Activated CD4-positive, alpha-beta memory T cell treated with anti-CD3 and anti-CD28 coated beads for 36 hours (primary cell): ENCODE data around the gene IRF2BPL. TPM values are rescaled to one million over a fixed set of nuclear protein-coding genes. Genes with fewer than 3 reads are reported as not detected.

Experiments used
- CTCF ChIA-PET: fragments of 350-600 bp; sonication (Branson Sonifier 250); formaldehyde crosslinking; loops from one replicate; lab custom pipeline; 2021; ENCODE audit warnings: antibody characterized with exemption, inconsistent platforms; lab: Charles Lee
- POLR2A ChIA-PET: fragments of 350-600 bp; sonication (Branson Sonifier 250); formaldehyde crosslinking; loops from one replicate; lab custom pipeline; 2021; ENCODE audit warnings: antibody characterized with exemption; lab: Charles Lee
- DNase-seq: peaks from one replicate; pipeline ENCODE4 v3.0.0-alpha.2; 2020
- H3K27ac Mint-ChIP-seq: one replicate; pipeline ENCODE4 v1.8.0; 2021; ENCODE audit warnings: mixed read lengths
- H3K27me3 Mint-ChIP-seq: one replicate; pipeline ENCODE4 v1.8.0; 2021; ENCODE audit warnings: mixed read lengths
- H3K36me3 Mint-ChIP-seq: one replicate; pipeline ENCODE4 v1.8.0; 2021; ENCODE audit warnings: mixed read lengths
- H3K4me1 Mint-ChIP-seq: one replicate; pipeline ENCODE4 v1.8.0; 2021; ENCODE audit warnings: low read depth, mixed read lengths
- H3K4me3 Mint-ChIP-seq: one replicate; pipeline ENCODE4 v1.8.0; 2021; ENCODE audit warnings: mild to moderate bottlenecking, mixed read lengths
- H3K9me3 Mint-ChIP-seq: one replicate; pipeline ENCODE4 v1.8.0; 2021; ENCODE audit warnings: mixed read lengths
- intact Hi-C: fragments of 100-400 bp; cut with micrococcal nuclease; formaldehyde crosslinking; loops from one replicate; pipeline ENCODE4 v1.15.1; 2023
- total RNA-seq, 2 experiments: library from RNA; stranded (reverse); gene quantifications; one replicate each; pipeline ENCODE4 v1.2.3, GENCODE V29; 2021

IRF2BPL gene
- total RNA-seq, 2 experiments from 2014 or later: 38.5 to 41.1 TPM

GRCh38 chr14:76996563-76997146, 31.9 kb downstream of the IRF2BPL start:
- no peaks in the 10 kb centered on the region for H3K36me3 Mint-ChIP-seq
- ChIA-PET CTCF (interaction anchor here (0.8 kb wide), 1 partner anchor 74 kb away, joined by 3 read pairs; no protein-coding TSS in a partner anchor), POLR2A (no interaction called here)
- no peaks in the 10 kb centered on the region for H3K27me3 Mint-ChIP-seq
- no peaks in the 10 kb centered on the region for H3K9me3 Mint-ChIP-seq
- H3K4me1 Mint-ChIP-seq: peaks cover 19% of the 10 kb centered on the region
- no peak overlapping the region for H3K27ac Mint-ChIP-seq
- H3K4me3 Mint-ChIP-seq: no peak overlapping the region
- no peak for DNase-seq
- intact Hi-C loops: no loop called here

- peak; percentile 63 for DNase-seq
- POLR2A ChIA-PET: no interaction called here
Observed at GRCh38 chr14:76995279-76996035, 33.1 kb downstream of the IRF2BPL start.

DNA sequence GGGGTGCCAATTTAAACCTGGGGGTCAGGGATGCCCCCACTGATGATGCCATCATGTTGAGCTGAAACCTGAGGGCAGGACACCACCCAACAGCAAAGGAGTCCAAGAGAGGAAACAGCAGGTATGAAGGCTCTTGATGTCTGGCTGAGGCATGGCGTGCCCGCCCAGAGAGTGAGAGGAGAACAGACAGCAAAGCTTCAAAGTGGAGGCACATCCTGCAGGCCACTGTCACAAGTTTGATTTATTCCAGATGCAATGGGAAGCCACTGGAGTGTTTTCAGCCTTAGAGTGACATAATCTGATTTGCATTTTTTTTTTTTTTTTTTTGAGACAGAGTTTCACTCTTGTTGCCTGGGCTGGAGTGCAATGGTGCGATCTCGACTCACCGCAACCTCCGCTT, 34.8 kb downstream of the IRF2BPL start:
- ChIA-PET CTCF (no interaction called here), POLR2A (no interaction called here)
- H3K4me1 Mint-ChIP-seq: peaks cover 19% of the 10 kb centered on the region
- H3K4me3 Mint-ChIP-seq: no peak overlapping the region
- DNase-seq: no peak
- no peaks in the 10 kb centered on the region for H3K27me3 Mint-ChIP-seq
- intact Hi-C loops: no loop called here
- H3K36me3 Mint-ChIP-seq: no peaks in the 10 kb centered on the region
- H3K9me3 Mint-ChIP-seq: no peaks in the 10 kb centered on the region
- no peak overlapping the region for H3K27ac Mint-ChIP-seq

More at GRCh38 chr14:76995279-76996035, 33.1 kb downstream of the IRF2BPL start:
- Mint-ChIP-seq H3K4me1 (peaks cover 19% of the 10 kb centered on the region), H3K27me3 (no peaks in the 10 kb centered on the region), H3K27ac (no peak overlapping the region), H3K9me3 (no peaks in the 10 kb centered on the region), H3K4me3 (no peak overlapping the region), H3K36me3 (no peaks in the 10 kb centered on the region)
- intact Hi-C loops: no loop called here
- CTCF ChIA-PET: interaction anchor here (1.0 kb wide), 1 partner anchor 83 kb away, joined by 5 read pairs; no protein-coding TSS in a partner anchor

GRCh38 chr14:76990084-76990483, 38.4 kb downstream of the IRF2BPL start:
- no peaks in the 10 kb centered on the region for H3K27me3 Mint-ChIP-seq
- POLR2A ChIA-PET: no interaction called here
- CTCF ChIA-PET: no interaction called here
- no peaks in the 10 kb centered on the region for H3K9me3 Mint-ChIP-seq
- H3K4me1 Mint-ChIP-seq: peaks cover 20% of the 10 kb centered on the region
- no peak overlapping the region for H3K4me3 Mint-ChIP-seq
- DNase-seq: no peak
- H3K27ac Mint-ChIP-seq: no peak overlapping the region
- intact Hi-C loops: no loop called here
- H3K36me3 Mint-ChIP-seq: no peaks in the 10 kb centered on the region

DNA sequence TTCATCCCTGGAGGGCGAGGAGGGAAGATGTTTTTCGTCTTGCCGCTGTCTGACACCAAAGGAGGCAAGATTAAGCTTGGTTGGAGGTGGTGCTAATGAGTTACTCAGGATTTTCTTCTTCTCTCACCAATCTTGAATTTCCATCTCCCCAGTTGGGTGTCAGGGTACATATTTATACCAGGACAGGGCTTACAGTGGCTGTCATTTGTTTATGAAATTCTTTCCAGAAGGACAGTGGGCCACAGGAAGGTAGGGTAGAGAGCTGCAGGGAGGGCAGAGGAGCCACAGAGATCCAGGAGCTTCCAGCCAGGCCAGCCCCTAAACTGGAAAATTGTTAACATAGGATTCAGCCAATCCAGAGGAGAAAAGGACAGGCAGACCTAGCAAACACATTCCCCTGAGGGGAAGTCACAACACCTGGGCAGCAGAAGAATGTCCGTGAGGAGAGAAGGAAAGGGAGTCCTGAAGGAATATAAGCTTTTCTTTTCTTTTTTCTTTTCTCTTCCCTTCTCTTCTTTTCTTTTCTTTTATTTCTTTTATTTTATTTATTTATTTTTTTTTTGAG, 40.5 kb downstream of the IRF2BPL start:
- H3K4me3 Mint-ChIP-seq: no peak overlapping the region
- ChIA-PET CTCF (interaction anchor here (0.7 to 1.3 kb wide), 4 partner anchors 10 to 83 kb away, joined by 3 read pairs; no protein-coding TSS in a partner anchor), POLR2A (no interaction called here)
- H3K4me1 Mint-ChIP-seq: peaks cover 12% of the 10 kb centered on the region
- H3K36me3 Mint-ChIP-seq: no peaks in the 10 kb centered on the region
- DNase-seq: no peak
- H3K27ac Mint-ChIP-seq: no peak overlapping the region
- intact Hi-C loops: no loop called here
- no peaks in the 10 kb centered on the region for H3K9me3 Mint-ChIP-seq
- no peaks in the 10 kb centered on the region for H3K27me3 Mint-ChIP-seq

- H3K27ac Mint-ChIP-seq: no peak overlapping the region
- ChIA-PET POLR2A (no interaction called here), CTCF (interaction anchor here (0.8 to 1.3 kb wide), 2 partner anchors 73 to 85 kb away, joined by 3 to 4 read pairs; no protein-coding TSS in a partner anchor)
- H3K4me3 Mint-ChIP-seq: no peak overlapping the region
- peaks cover 12% of the 10 kb centered on the region for H3K4me1 Mint-ChIP-seq
- DNase-seq: no peak
- intact Hi-C loops: no loop called here
- H3K36me3 Mint-ChIP-seq: peaks cover 3% of the 10 kb centered on the region
- H3K27me3 Mint-ChIP-seq: no peaks in the 10 kb centered on the region
- H3K9me3 Mint-ChIP-seq: peaks cover 8% of the 10 kb centered on the region
Observed at GRCh38 chr14:76986231-76986565, 42.3 kb downstream of the IRF2BPL start.

GRCh38 chr14:76985540-76986230, 42.8 kb downstream of the IRF2BPL start:
- H3K36me3 Mint-ChIP-seq: peaks cover 3% of the 10 kb centered on the region
- H3K27ac Mint-ChIP-seq: no peak overlapping the region
- no peak overlapping the region for H3K4me3 Mint-ChIP-seq
- intact Hi-C loops: no loop called here
- no peaks in the 10 kb centered on the region for H3K27me3 Mint-ChIP-seq
- peaks cover 11% of the 10 kb centered on the region for H3K9me3 Mint-ChIP-seq
- DNase-seq: no peak
- ChIA-PET POLR2A (no interaction called here), CTCF (interaction anchor here (1.3 kb wide), 1 partner anchor 72 kb away, joined by 4 read pairs; no protein-coding TSS in a partner anchor)
- H3K4me1 Mint-ChIP-seq: peaks cover 12% of the 10 kb centered on the region

GRCh38 chr14:76984787-76985375, 43.6 kb downstream of the IRF2BPL start:
- H3K9me3 Mint-ChIP-seq: peaks cover 11% of the 10 kb centered on the region
- POLR2A ChIA-PET: no interaction called here
- H3K36me3 Mint-ChIP-seq: peaks cover 3% of the 10 kb centered on the region
- H3K4me3 Mint-ChIP-seq: no peak overlapping the region
- intact Hi-C loops: no loop called here
- H3K27me3 Mint-ChIP-seq: no peaks in the 10 kb centered on the region
- DNase-seq: no peak
- H3K27ac Mint-ChIP-seq: no peak overlapping the region
- CTCF ChIA-PET: no interaction called here
- H3K4me1 Mint-ChIP-seq: peaks cover 12% of the 10 kb centered on the region

DNA sequence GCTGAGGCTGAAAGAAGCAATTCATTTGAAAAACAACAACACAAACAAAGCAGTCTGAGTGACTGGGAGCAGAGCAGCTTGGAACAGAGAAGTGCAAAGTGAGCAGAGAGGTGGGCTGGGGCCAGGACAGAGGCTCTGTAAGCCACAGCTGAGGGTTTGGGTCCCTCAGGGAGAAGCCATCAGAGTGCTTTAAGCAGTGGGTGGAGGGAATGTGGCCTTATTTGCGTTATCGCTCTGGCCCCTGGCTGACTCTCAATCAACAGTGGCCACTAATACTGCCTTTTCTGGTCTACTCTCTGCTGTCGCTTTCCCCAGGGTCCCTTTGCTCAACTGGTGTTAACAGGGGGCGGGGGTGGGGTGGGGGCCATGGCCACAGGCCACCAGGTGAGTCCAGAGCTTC, 44.2 kb downstream of the IRF2BPL start:
- intact Hi-C loops: no loop called here
- DNase-seq: no peak
- no peaks in the 10 kb centered on the region for H3K27me3 Mint-ChIP-seq
- no peak overlapping the region for H3K4me3 Mint-ChIP-seq
- H3K4me1 Mint-ChIP-seq: peaks cover 14% of the 10 kb centered on the region
- peaks cover 3% of the 10 kb centered on the region for H3K36me3 Mint-ChIP-seq
- POLR2A ChIA-PET: no interaction called here
- H3K9me3 Mint-ChIP-seq: peaks cover 11% of the 10 kb centered on the region
- H3K27ac Mint-ChIP-seq: no peak overlapping the region
- CTCF ChIA-PET: no interaction called here

DNA sequence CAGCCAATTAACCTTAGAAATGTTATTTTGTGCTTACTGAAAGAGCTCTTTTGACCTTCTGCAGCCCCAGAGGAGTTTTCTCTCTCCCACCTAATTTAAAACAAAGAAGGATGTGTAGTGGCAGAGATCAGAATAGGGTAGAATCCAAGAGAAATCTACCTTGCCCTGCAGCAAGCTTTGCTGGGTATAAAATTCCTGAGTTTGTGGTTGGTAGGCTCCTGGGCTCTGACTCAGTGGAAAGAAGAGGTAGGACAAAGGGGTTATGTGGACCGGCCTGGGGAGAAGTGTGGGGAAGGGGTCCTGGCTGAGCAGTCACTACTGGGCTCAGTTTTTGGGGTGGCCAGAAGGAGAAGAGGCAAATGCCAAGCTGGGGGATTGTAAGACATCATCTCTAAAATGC, 46.8 kb downstream of the IRF2BPL start:
- no peak for DNase-seq
- H3K27me3 Mint-ChIP-seq: no peaks in the 10 kb centered on the region

DNA sequence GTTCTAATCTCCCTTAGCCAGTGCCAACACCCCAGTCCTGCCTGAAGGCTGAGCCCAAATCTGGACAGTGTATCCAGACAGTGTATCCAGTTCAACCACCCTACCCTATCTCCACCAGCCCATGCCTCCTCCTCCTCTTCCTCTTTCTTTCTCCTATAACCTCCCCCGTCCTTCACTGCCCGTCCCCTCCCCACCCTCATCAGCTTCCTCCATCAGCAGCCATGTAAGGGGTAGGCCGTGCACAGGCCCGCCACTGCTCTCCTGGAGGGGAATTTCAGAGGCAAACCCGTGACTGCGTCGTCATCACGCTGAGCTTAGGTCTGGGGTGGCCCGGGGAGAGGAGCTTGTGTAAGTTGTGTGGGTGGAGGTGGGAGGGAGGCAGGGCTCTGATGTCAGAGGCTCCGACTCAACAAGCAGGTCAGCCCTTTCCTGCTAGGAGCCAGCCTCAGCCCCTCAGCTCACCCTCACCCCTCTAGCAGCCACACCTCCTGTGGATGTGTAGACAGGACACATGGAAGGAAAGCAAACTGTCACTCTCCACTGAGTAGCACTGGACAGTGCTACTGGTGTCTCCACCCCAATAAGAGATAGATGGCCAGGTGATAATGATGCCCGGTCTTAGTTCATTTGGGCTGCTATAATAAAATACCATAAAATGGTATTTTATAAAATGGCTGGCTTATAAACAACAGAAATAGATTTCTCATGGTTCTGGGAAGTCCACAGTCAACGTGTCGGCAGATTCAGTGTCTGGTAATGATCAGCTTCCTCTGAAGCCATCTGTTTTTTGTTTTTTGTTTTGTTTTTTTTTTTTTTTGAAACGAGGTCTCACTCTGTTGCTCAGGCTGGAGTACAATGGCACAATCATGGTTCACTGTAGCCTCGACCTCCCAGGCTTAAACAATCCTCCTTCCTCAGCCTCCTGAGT, 50.5 kb downstream of the IRF2BPL start:
- POLR2A ChIA-PET: interaction anchor here (0.6 to 2.6 kb wide), 6 partner anchors 16 to 56 kb away, joined by 3 to 31 read pairs (median 4); no protein-coding TSS in a partner anchor
- Mint-ChIP-seq H3K36me3 (peaks cover 3% of the 10 kb centered on the region), H3K4me1 (peaks cover 15% of the 10 kb centered on the region), H3K4me3 (peak overlapping the region; percentile 46), H3K9me3 (peaks cover 11% of the 10 kb centered on the region), H3K27ac (peak overlapping the region; percentile 84), H3K27me3 (no peaks in the 10 kb centered on the region)
- CTCF ChIA-PET: interaction anchor here (1.1 to 1.8 kb wide), 7 partner anchors 16 to 102 kb away, joined by 4 to 9 read pairs (median 5); no protein-coding TSS in a partner anchor
- DNase-seq: peak; percentile 94
- intact Hi-C loops: loop anchor here (1.0 kb wide), 2 partner anchors 16 to 44 kb away; no protein-coding TSS in a partner anchor

More for the DNA sequence above, 46.8 kb downstream of the IRF2BPL start:
- intact Hi-C loops: no loop called here
- no peak overlapping the region for H3K27ac Mint-ChIP-seq
- peaks cover 3% of the 10 kb centered on the region for H3K36me3 Mint-ChIP-seq
- ChIA-PET CTCF (interaction anchor here (1.1 to 1.6 kb wide), 2 partner anchors 69 to 72 kb away, joined by 3 to 4 read pairs; no protein-coding TSS in a partner anchor), POLR2A (no interaction called here)
- peaks cover 11% of the 10 kb centered on the region for H3K9me3 Mint-ChIP-seq
- peaks cover 19% of the 10 kb centered on the region for H3K4me1 Mint-ChIP-seq
- H3K4me3 Mint-ChIP-seq: no peak overlapping the region
